ENCODE results near the gene CLEC5A. TPM values are rescaled to one million over a fixed set of nuclear protein-coding genes. Genes with fewer than 3 reads are reported as not detected.
A peak's percentile ranks its signal among the peaks of the same experiment; 100 is the strongest.

CLEC5A gene
- polyA plus RNA-seq, 3 donors: 9.6 to 15.2 (median 10.0) TPM

DNA sequence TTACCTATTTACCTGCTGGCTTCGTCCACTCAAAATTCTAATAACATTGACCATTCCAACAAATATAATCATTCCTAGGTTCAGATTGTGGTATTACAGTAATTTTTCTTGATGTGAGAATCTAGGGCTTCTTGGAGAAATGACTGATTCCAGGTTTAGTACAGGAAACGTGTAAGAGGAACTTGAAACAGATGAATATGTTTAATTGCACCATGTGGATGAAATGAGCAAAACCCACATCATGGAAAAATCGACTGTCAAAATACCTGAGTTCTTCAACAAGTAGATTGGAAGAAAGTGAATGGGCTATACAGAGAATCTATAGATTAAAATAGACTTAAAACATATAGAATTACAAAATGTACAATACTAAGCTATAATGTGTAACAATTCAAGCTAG lies 55.4 kb downstream of the CLEC5A start:
- Histone ChIP-seq H3K27me3 (ENCODE audit: control insufficient read depth in 2 of 2, insufficient read depth in 2 of 2, low read length in 2 of 2) (no peaks in the 10 kb centered on the region), H4K20me1 (ENCODE audit: insufficient read depth, low read length) (no peaks in the 10 kb centered on the region), H3K9ac (ENCODE audit: insufficient read depth, low read length, poor library complexity, severe bottlenecking) (no peak overlapping the region), H3K4me3 (replicated peaks in 1 of 3; ENCODE audit: low read depth in 2 of 3, low read length in 3 of 3) (no peak overlapping the region), H3K27ac (ENCODE audit: low read depth in 1 of 2, low read length in 2 of 2) (no peak overlapping the region), H3K36me3 (replicated peaks in 1 of 2; ENCODE audit: control insufficient read depth in 1 of 2, insufficient read depth in 2 of 2, low read length in 2 of 2) (no peaks in the 10 kb centered on the region), H3K4me2 (replicated peaks; ENCODE audit: extremely low read depth, low read length, poor library complexity, severe bottlenecking) (no peak overlapping the region), H3K79me2 (ENCODE audit: insufficient read depth, low read length) (no peaks in the 10 kb centered on the region), H3K9me3 (replicated peaks in 1 of 2; ENCODE audit: control insufficient read depth in 1 of 2, insufficient read depth in 1 of 2, low read length in 2 of 2) (no peaks in the 10 kb centered on the region), H3K4me1 (ENCODE audit: control insufficient read depth in 1 of 2, insufficient read depth in 2 of 2, low read length in 2 of 2) (peaks cover 37 to 40% of the 10 kb centered on the region in 2 donors), H2AFZ (ENCODE audit: insufficient read depth, low read depth, low read length, poor library complexity, severe bottlenecking) (no peak overlapping the region)
- peak overlapping the region in 3 of 7 donors; percentile 43 to 96 (median 50) for H3K27ac Mint-ChIP-seq
- H3K27me3 Mint-ChIP-seq (ENCODE audit: low read depth in 3 of 3): no peaks in the 10 kb centered on the region
- H3K36me3 Mint-ChIP-seq: peaks cover 0 to 5% of the 10 kb centered on the region in 2 donors
- H3K4me3 Mint-ChIP-seq: no peak overlapping the region
- TF ChIP-seq CTCF (IDR thresholded peaks at IDR 0.05): no peak
- WGBS (ENCODE audit: insufficient coverage): no CpG with 5 or more reads among the region's 3 CpGs
- DNase-seq: peak; percentile 24 to 70 (median 49)
- H3K9me3 Mint-ChIP-seq: peaks cover 0 to 4% (median 0%) of the 10 kb centered on the region in 7 donors
- peaks cover 30% of the 10 kb centered on the region for H3K4me1 Mint-ChIP-seq
- intact Hi-C loops (cut with micrococcal nuclease): no loop called here

DNA sequence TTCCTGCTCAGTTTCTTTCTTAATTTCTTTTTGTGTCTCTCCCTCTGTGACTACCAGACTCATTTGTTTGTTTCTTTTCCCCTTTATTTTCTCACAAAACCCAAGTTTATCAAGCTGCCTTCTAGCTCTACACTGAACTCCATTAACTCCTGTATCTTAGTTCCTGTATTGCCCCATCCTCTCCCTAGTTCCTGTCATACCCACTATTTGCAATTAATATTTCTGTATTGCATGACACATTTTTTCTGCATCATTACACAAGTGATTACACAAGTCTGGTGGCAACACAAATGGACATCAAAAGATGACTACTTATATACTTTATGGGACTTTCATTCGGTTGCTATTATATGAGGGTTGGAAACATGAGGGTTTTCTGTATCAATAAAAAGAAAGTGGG lies 57.5 kb downstream of the CLEC5A start:
- H3K27ac ChIP-seq (ENCODE audit: low read depth in 1 of 2, low read length in 2 of 2): peak overlapping the region; percentile 82 to 93

More for the DNA sequence above, 57.5 kb downstream of the CLEC5A start:
- no peaks in the 10 kb centered on the region for H3K9me3 ChIP-seq (replicated peaks in 1 of 2; ENCODE audit: control insufficient read depth in 1 of 2, insufficient read depth in 1 of 2, low read length in 2 of 2)
- H3K9ac ChIP-seq (ENCODE audit: insufficient read depth, low read length, poor library complexity, severe bottlenecking): peak overlapping the region; percentile 58
- no peak for TF ChIP-seq CTCF (IDR thresholded peaks at IDR 0.05)
- H3K9me3 Mint-ChIP-seq: peaks cover 0 to 4% (median 0%) of the 10 kb centered on the region in 7 donors
- H3K27me3 Mint-ChIP-seq (ENCODE audit: low read depth in 3 of 3): peaks cover 0 to 1% (median under 1%) of the 10 kb centered on the region in 3 donors
- DNase-seq: peak; percentile 91 to 96 (median 96)
- H3K36me3 ChIP-seq (replicated peaks in 1 of 2; ENCODE audit: control insufficient read depth in 1 of 2, insufficient read depth in 2 of 2, low read length in 2 of 2): no peaks in the 10 kb centered on the region
- peaks cover 0 to 5% of the 10 kb centered on the region in 2 donors for H3K36me3 Mint-ChIP-seq
- H3K79me2 ChIP-seq (ENCODE audit: insufficient read depth, low read length): no peaks in the 10 kb centered on the region
- peak overlapping the region; percentile 6 for H3K4me2 ChIP-seq (replicated peaks; ENCODE audit: extremely low read depth, low read length, poor library complexity, severe bottlenecking)
- H3K4me3 Mint-ChIP-seq: peak overlapping the region; percentile 24 to 68
- peaks cover 57 to 60% of the 10 kb centered on the region in 2 donors for H3K4me1 ChIP-seq (ENCODE audit: control insufficient read depth in 1 of 2, insufficient read depth in 2 of 2, low read length in 2 of 2)
- intact Hi-C loops (cut with micrococcal nuclease): loop anchor here (5.0 kb wide), 3 partner anchors 58 to 73 kb away; partner anchors contain the start of gene CLEC5A (in 1 of the 2)
- no CpG with 5 or more reads among the region's 1 CpG for WGBS (ENCODE audit: insufficient coverage)
- H2AFZ ChIP-seq (ENCODE audit: insufficient read depth, low read depth, low read length, poor library complexity, severe bottlenecking): peak overlapping the region; percentile 36
- no peaks in the 10 kb centered on the region for H3K27me3 ChIP-seq (ENCODE audit: control insufficient read depth in 2 of 2, insufficient read depth in 2 of 2, low read length in 2 of 2)
- H3K27ac Mint-ChIP-seq: peak overlapping the region; percentile 96 to 99 (median 98)
- H4K20me1 ChIP-seq (ENCODE audit: insufficient read depth, low read length): no peaks in the 10 kb centered on the region
- peak overlapping the region in 1 of 3 experiments; percentile 29 for H3K4me3 ChIP-seq (replicated peaks in 1 of 3; ENCODE audit: low read depth in 2 of 3, low read length in 3 of 3)
- peaks cover 50% of the 10 kb centered on the region for H3K4me1 Mint-ChIP-seq
